Muscle of arm (tissue), 12 donors: ENCODE data around the gene PATJ. TPM values are rescaled to one million over a fixed set of nuclear protein-coding genes. Genes with fewer than 3 reads are reported as not detected.
A peak's percentile ranks its signal among the peaks of the same experiment; 100 is the strongest.

Experiments
- DNase-seq: peaks from one replicate; pipeline ENCODE4 v3.0.0-alpha.2; 2013
- polyA plus RNA-seq, 12 donors: library from polyadenylated mRNA; unstranded; fragments of 120-200 nt; gene quantifications; one replicate each; pipeline ENCODE4 v1.2.1, GENCODE V29; 2013; ENCODE audit not compliant: insufficient read length in 12 of 12

Gene PATJ
- polyA plus RNA-seq, 12 donors = 2.3 to 17.1 (median 4.1) TPM; not detected in 1

GRCh38 chr1:62090016-62090415 is 347.7 kb downstream of the PATJ start:
- DNase-seq = no peak

- DNase-seq = no peak
Measured at GRCh38 chr1:62092110-62092509, 349.8 kb downstream of the PATJ start.

GRCh38 chr1:62093261-62093660 is 351.0 kb downstream of the PATJ start:
- DNase-seq = no peak

GRCh38 chr1:62097464-62097863 is 355.2 kb downstream of the PATJ start:
- no peak for DNase-seq

- no peak for DNase-seq
Measured at GRCh38 chr1:62100442-62100841, 358.2 kb downstream of the PATJ start.

GRCh38 chr1:62103846-62104245 is 361.6 kb downstream of the PATJ start:
- no peak for DNase-seq

GRCh38 chr1:62107923-62108322 is 365.6 kb downstream of the PATJ start:
- no peak for DNase-seq

GRCh38 chr1:62109124-62109523 is 366.8 kb downstream of the PATJ start:
- DNase-seq = no peak

GRCh38 chr1:62110198-62110817 is 368.0 kb downstream of the PATJ start:
- DNase-seq = no peak

- no peak for DNase-seq
Measured at GRCh38 chr1:62111084-62111483, 368.8 kb downstream of the PATJ start.

GRCh38 chr1:62113507-62113906 is 371.2 kb downstream of the PATJ start:
- DNase-seq = no peak

- DNase-seq = peak; percentile 25
Measured at GRCh38 chr1:62117018-62117750, 374.9 kb downstream of the PATJ start.

GRCh38 chr1:62126579-62127290 is 384.5 kb downstream of the PATJ start:
- DNase-seq = no peak

GRCh38 chr1:62128745-62129144 is 386.5 kb downstream of the PATJ start:
- no peak for DNase-seq

- peak; percentile 57 for DNase-seq
Measured at GRCh38 chr1:62131093-62131725, 388.9 kb downstream of the PATJ start.

GRCh38 chr1:62138029-62138428 is 395.7 kb downstream of the PATJ start:
- no peak for DNase-seq

- DNase-seq = no peak
Measured at GRCh38 chr1:62139410-62139809, 397.1 kb downstream of the PATJ start.

- DNase-seq = no peak
Measured at GRCh38 chr1:62140666-62141065, 398.4 kb downstream of the PATJ start.

GRCh38 chr1:62142496-62142895 is 400.2 kb downstream of the PATJ start:
- no peak for DNase-seq

GRCh38 chr1:62144238-62144831 is 402.1 kb downstream of the PATJ start:
- peak; percentile 62 for DNase-seq

- no peak for DNase-seq
Measured at GRCh38 chr1:62159940-62160348, 417.7 kb downstream of the PATJ start.

GRCh38 chr1:62161711-62162110 is 419.4 kb downstream of the PATJ start:
- no peak for DNase-seq
